Effector memory CD8-positive, alpha-beta T cell (primary cell): ENCODE results near the gene CENPF.
"Not testable (repeated sequence)": the region's sequence is repeated elsewhere in the genome, so short reads cannot be mapped to it uniquely, and the experiment has no call there.

Experiments used
- ATAC-seq: fragments of 150-1000 bp; cut with Tn5 transposase; replicated peaks from 2 replicates; pipeline ENCODE4 v1.10.0; 2021; ENCODE audit warnings: mild to moderate bottlenecking, moderate library complexity
- DNase-seq, 3 experiments: peaks; one replicate each; pipeline ENCODE4 v3.0.0; 2021
- H3K27ac Mint-ChIP-seq, 2 donors: one replicate each; pipeline ENCODE4 v1.8.0; 2022; ENCODE audit warnings: mild to moderate bottlenecking in 2 of 2, mixed read lengths in 2 of 2, moderate library complexity in 2 of 2
- H3K27me3 Mint-ChIP-seq, 2 donors: one replicate each; pipeline ENCODE4 v1.8.0; 2022; ENCODE audit warnings: mixed read lengths in 2 of 2
- H3K36me3 Mint-ChIP-seq: one replicate; pipeline ENCODE4 v1.8.0; 2022; ENCODE audit warnings: mild to moderate bottlenecking, moderate library complexity, mixed read lengths; ENCODE audit not compliant: insufficient read depth
- H3K4me1 Mint-ChIP-seq, 2 donors: one replicate each; pipeline ENCODE4 v1.8.0; 2022; ENCODE audit warnings: low read depth in 2 of 2, mixed read lengths in 2 of 2
- H3K4me3 Mint-ChIP-seq, 2 donors: one replicate each; pipeline ENCODE4 v1.8.0; 2022; ENCODE audit warnings: mild to moderate bottlenecking in 2 of 2, mixed read lengths in 2 of 2, moderate library complexity in 2 of 2
- H3K9me3 Mint-ChIP-seq, 2 donors: one replicate each; pipeline ENCODE4 v1.8.0; 2022; ENCODE audit warnings: mixed read lengths in 2 of 2

Gene CENPF

DNA sequence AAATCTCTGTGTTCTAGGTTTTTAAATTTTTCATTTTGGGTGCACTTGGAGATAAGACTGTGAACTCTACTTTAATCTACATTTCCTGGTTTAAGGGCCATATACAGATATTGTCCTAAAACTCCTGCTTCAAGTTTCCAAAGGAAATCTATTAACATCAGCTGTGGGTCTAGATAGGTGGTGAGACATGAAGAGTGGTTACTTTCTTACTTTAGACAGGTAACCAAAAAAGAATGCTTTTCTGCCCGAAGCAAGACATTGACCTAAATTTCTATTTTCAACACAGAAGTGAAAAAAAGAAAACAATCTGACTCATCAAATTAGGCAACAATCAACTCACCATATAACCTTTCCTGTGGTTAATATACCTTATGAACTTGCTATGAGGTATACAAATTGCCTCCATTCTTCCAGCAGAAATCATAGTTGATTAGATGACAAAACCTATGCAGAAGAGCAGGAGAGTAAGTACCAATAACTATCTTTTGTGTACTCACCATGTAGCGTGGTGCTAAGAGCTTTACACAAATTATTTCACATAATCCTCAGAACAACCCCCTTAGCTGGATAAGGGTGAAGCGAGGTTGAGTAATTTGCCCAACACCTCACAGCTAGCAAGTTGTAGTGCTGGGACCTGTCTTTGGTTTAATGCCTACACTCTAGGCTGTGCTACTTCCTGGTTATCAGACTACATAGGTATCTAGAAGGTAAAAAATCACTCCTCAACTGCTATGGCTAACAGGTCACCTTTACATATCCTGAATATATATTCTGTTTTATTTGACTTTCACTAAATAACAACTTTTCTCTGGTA is 28.2 kb upstream of the CENPF start:
- Mint-ChIP-seq H3K27ac (no peak overlapping the region), H3K36me3 (no peaks in the 10 kb centered on the region), H3K27me3 (peaks cover 7 to 12% of the 10 kb centered on the region in 2 donors), H3K4me1 (no peaks in the 10 kb centered on the region), H3K9me3 (peaks cover 6 to 11% of the 10 kb centered on the region in 2 donors), H3K4me3 (no peak overlapping the region)
- DNase-seq (no peak), ATAC-seq (no peak)

DNA sequence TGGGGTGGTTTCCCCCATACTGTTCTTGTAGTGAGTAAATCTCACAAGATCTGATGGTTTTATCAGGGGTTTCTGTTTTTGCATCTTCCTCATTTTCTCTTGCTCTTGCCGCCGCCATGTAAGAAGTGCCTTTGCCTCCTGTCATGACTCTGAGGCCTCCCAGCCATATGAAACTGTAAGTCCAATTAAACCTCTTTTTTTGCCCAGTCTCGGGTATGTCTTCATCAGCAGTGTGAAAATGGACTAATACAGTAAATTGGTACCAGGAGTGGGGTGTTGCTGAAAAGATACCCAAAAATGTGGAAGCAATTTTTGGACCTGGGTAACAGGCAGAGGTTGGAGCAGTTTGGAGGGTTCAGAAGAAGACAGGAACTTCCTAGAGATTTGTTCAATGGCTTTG is 26.9 kb upstream of the CENPF start:
- not testable (repeated sequence) for H3K36me3 Mint-ChIP-seq, H3K4me3 Mint-ChIP-seq, DNase-seq, H3K27ac Mint-ChIP-seq, ATAC-seq, H3K4me1 Mint-ChIP-seq
- H3K9me3 Mint-ChIP-seq: peaks cover 6 to 11% of the 10 kb centered on the region in 2 donors
- H3K27me3 Mint-ChIP-seq: peaks cover 7 to 12% of the 10 kb centered on the region in 2 donors

- DNase-seq (no peak), ATAC-seq (no peak)
- Mint-ChIP-seq H3K4me3 (no peak overlapping the region), H3K27me3 (peaks cover 4 to 12% of the 10 kb centered on the region in 2 donors), H3K36me3 (no peaks in the 10 kb centered on the region), H3K9me3 (peaks cover 6 to 11% of the 10 kb centered on the region in 2 donors), H3K4me1 (no peaks in the 10 kb centered on the region), H3K27ac (no peak overlapping the region)
These were observed 23.8 kb upstream of the CENPF start for GRCh38 chr1:214579183-214579582.

GRCh38 chr1:214581785-214582184 is 21.2 kb upstream of the CENPF start:
- Mint-ChIP-seq H3K27me3 (peaks cover 1 to 10% of the 10 kb centered on the region in 2 donors), H3K36me3 (no peaks in the 10 kb centered on the region), H3K4me1 (no peaks in the 10 kb centered on the region), H3K9me3 (peaks cover 0 to 1% of the 10 kb centered on the region in 2 donors), H3K27ac (no peak overlapping the region), H3K4me3 (no peak overlapping the region)
- ATAC-seq (no peak), DNase-seq (no peak)

DNA sequence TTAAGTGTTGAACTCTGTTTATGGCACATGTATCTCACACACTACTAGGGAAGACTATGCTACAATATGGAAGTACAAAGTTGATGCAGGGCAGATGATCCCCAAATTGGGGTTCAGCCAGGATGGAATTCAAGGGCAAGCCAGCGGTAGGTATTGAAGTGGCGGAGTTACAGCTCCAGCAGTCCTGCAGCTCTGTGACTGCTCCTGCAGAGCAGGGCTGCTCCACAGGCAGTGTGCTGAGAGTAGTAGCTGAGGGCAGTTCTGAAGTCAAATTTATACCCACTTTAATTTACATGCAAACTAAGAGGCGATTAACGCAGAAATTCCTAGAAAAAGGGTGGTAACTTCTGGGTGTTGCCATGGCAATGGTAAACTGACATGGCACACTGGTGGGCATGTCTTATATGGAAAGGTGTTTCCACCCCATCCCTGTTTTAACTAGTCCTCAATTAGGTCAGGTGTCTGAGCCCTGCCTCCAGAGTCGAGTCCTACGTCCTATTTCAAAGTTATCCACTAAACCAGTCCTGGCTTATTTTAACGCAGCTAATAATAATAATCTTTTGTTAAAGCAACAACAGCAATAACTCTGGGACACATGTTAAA is 20.6 kb upstream of the CENPF start:
- H3K4me1 Mint-ChIP-seq: no peaks in the 10 kb centered on the region
- DNase-seq (no peak), ATAC-seq (no peak)
- peaks cover 0 to 10% of the 10 kb centered on the region in 2 donors for H3K27me3 Mint-ChIP-seq
- H3K4me3 Mint-ChIP-seq: no peak overlapping the region
- H3K27ac Mint-ChIP-seq: no peak overlapping the region
- no peaks in the 10 kb centered on the region for H3K9me3 Mint-ChIP-seq
- no peaks in the 10 kb centered on the region for H3K36me3 Mint-ChIP-seq

DNA sequence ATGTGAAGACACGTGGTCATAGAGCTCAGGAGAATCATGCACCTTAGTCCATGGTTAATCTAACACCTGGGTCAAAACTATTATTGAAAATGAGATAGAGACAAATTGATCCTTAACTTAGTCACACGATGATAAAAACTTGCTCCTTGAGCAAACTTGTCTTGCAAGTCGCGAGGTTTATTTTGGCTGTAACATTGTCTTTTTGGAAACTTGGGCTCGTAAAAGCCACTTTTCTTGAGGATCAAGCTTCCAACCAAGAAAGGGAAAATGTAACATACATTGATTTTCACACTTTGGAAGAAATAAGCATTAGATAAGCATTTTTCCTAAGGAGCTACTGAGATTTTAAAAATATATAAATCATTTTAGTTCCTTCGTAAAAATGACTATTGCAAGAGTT is 19.9 kb upstream of the CENPF start:
- no peaks in the 10 kb centered on the region for H3K9me3 Mint-ChIP-seq
- H3K4me1 Mint-ChIP-seq: no peaks in the 10 kb centered on the region
- H3K27me3 Mint-ChIP-seq: peaks cover under 1 to 14% of the 10 kb centered on the region in 2 donors
- no peaks in the 10 kb centered on the region for H3K36me3 Mint-ChIP-seq
- no peak overlapping the region for H3K4me3 Mint-ChIP-seq
- DNase-seq: no peak
- H3K27ac Mint-ChIP-seq: no peak overlapping the region
- ATAC-seq: no peak

- DNase-seq (no peak), ATAC-seq (no peak)
- H3K36me3 Mint-ChIP-seq: no peaks in the 10 kb centered on the region
- H3K27ac Mint-ChIP-seq: no peak overlapping the region
- no peak overlapping the region for H3K4me3 Mint-ChIP-seq
- H3K9me3 Mint-ChIP-seq: no peaks in the 10 kb centered on the region
- H3K27me3 Mint-ChIP-seq: peaks cover 9 to 22% of the 10 kb centered on the region in 2 donors
- H3K4me1 Mint-ChIP-seq: no peaks in the 10 kb centered on the region
These were observed 19.0 kb upstream of the CENPF start for GRCh38 chr1:214583824-214584554.

DNA sequence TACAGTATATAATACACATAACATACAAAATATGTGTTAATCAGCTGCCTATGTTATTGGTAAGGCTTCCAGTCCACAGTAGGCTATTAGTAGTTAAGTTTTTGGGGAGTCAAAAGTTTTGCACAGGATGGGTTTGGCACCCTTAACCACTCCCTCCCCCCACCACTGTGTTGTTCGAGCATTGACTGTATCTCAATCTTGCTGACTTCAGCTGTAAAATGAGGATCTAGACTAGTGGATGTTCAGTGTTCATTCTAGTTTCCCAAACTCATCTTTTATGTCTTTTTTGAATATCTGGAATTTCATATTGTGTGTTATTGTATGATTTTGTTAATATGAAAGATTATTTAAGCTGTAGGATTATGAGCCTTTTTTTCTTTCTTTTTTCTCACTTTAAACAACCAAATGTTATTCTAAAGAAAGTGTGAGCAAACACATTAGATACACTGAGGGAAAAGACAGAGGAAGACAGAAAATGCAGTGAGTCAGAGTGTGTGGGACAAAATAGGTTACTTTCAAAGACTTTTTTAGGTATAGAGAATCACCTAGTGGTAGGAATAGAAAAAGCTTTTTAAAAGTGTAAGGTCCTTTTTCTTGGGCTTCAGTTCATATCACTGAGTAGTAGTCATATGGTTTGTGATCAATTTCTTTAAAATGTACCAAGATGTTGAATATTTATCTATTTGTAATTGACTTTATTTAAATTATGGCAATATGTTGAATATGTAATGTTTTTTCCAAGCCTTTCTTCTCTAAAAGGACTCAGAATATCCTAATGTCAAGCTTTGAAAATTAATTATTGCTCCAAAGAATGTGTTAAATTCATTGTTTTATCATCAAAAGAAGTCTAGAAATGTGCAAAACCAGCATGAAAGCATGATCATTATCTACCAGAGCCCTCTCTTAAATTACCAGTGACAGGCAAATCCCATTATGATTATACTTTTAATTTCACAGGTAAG is 17.9 kb upstream of the CENPF start:
- no peak for ATAC-seq
- no peak for DNase-seq
- Mint-ChIP-seq H3K9me3 (no peaks in the 10 kb centered on the region), H3K27me3 (peaks cover 18 to 28% of the 10 kb centered on the region in 2 donors), H3K4me1 (no peaks in the 10 kb centered on the region), H3K36me3 (no peaks in the 10 kb centered on the region), H3K4me3 (no peak overlapping the region), H3K27ac (no peak overlapping the region)

DNA sequence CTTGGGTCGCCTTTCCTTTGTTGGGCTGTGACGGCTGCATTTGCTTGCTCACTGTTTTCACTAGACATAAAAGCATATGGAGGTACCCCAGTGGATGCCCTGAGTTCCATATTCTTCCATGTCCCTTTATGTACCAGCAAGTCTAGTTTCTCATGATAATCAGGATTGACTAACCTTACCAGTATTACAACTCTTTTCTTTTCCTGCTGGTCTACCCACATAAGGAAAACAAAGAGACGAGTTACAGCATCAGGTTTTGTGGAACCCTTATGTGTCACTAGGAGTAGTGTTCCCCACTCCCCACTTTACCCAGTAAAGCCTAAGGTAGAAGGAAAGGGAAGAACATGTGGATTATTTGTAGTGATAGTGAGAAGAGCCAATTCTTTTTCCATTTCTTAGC is 16.4 kb upstream of the CENPF start:
- H3K4me3 Mint-ChIP-seq: no peak overlapping the region
- DNase-seq: no peak
- H3K9me3 Mint-ChIP-seq: no peaks in the 10 kb centered on the region
- no peak for ATAC-seq
- H3K4me1 Mint-ChIP-seq: no peaks in the 10 kb centered on the region
- H3K36me3 Mint-ChIP-seq: no peaks in the 10 kb centered on the region
- no peak overlapping the region for H3K27ac Mint-ChIP-seq
- H3K27me3 Mint-ChIP-seq: peaks cover 31 to 44% of the 10 kb centered on the region in 2 donors

DNA sequence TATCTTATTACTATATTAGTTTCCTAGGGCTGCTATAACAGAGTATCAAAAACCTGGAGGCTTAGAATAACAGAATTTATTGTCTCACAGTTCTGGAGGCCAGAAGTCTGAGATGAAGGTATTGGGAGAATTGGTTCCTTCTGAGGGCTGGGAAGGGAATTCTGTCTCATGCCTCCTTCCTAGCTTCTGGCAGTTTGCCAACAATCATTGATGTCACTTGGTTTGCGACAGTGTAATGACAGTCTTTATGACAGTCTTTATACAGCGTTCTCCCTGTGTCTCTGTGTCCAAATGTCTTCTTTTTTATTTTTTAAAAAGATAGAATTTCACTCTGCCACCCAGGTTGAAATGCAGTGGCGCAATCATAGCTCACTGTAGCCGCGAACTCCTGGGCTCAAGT is 15.8 kb upstream of the CENPF start:
- H3K4me1 Mint-ChIP-seq: no peaks in the 10 kb centered on the region
- H3K27me3 Mint-ChIP-seq: peaks cover 35 to 49% of the 10 kb centered on the region in 2 donors
- no peaks in the 10 kb centered on the region for H3K36me3 Mint-ChIP-seq
- H3K4me3 Mint-ChIP-seq: no peak overlapping the region
- DNase-seq: no peak
- H3K27ac Mint-ChIP-seq: no peak overlapping the region
- ATAC-seq: no peak
- no peaks in the 10 kb centered on the region for H3K9me3 Mint-ChIP-seq

- no peak for DNase-seq
- Mint-ChIP-seq H3K9me3 (no peaks in the 10 kb centered on the region), H3K36me3 (no peaks in the 10 kb centered on the region), H3K27me3 (peaks cover 35 to 47% of the 10 kb centered on the region in 2 donors), H3K27ac (no peak overlapping the region), H3K4me3 (no peak overlapping the region), H3K4me1 (no peaks in the 10 kb centered on the region)
- no peak for ATAC-seq
These were observed 13.9 kb upstream of the CENPF start for GRCh38 chr1:214588963-214589597.

DNA sequence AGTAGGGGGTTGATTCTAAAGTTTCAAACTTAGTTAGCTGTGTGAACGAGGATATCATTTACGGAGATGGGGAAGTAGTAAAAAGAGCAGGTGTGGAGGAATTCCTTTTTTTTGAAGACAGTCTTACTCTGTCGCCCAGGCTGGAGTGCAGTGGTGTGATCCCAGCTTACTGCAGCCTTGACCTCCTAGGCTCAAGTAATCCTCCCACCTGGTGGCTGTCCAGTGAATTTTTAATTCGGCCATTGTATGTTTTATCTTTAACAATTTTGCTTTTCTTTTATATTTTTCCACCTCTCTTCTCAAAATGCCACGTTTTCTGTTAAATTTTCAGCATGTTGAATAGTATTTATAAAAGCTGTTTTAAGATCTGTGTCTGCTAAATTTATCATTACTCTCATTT is 12.3 kb upstream of the CENPF start:
- no peak for ATAC-seq
- Mint-ChIP-seq H3K9me3 (no peaks in the 10 kb centered on the region), H3K27me3 (peaks cover 35 to 39% of the 10 kb centered on the region in 2 donors)

More for the DNA sequence above, 12.3 kb upstream of the CENPF start:
- H3K27ac Mint-ChIP-seq: no peak overlapping the region
- no peaks in the 10 kb centered on the region for H3K36me3 Mint-ChIP-seq
- H3K4me1 Mint-ChIP-seq: no peaks in the 10 kb centered on the region
- DNase-seq: no peak
- no peak overlapping the region for H3K4me3 Mint-ChIP-seq
